GM12891 (cell line): ENCODE measurements around the gene PPP2R3A.

Experiments
- POLR2A ChIP-seq: IDR thresholded peaks from 2 replicates; pipeline ENCODE4 v1.6.1; 2011; ENCODE audit warnings: low read depth, low read length, control low read depth
- SPI1 ChIP-seq: IDR thresholded peaks from 2 replicates; pipeline ENCODE4 v1.6.1; 2011; ENCODE audit warnings: low read depth, low read length, control low read depth
- TAF1 ChIP-seq: IDR thresholded peaks from 2 replicates; pipeline ENCODE4 v1.6.1; 2011; ENCODE audit warnings: low read depth, low read length, control low read depth

GRCh38 chr3:136141291-136141785 is 175.8 kb downstream of the PPP2R3A start:
- TF ChIP-seq SPI1, result no peak
- TF ChIP-seq POLR2A, result no peak
- no peak for TF ChIP-seq TAF1
